Vagina (tissue), 2 donors: ENCODE results near the gene SSR1.

Experiments
- CTCF ChIP-seq, 3 experiments: fragments of 450-650 bp in 2 of 3; fragments of 200-600 bp in 1 of 3; sonication (generic) in 1 of 3; IDR thresholded peaks; one replicate each; pipeline ENCODE4 v1.5.1; 2017 to 2019; ENCODE audit warnings: antibody characterized with exemption in 3 of 3, mild to moderate bottlenecking in 2 of 3, moderate library complexity in 2 of 3
- POLR2A ChIP-seq, 2 donors: fragments of 450-650 bp; IDR thresholded peaks; one replicate each; pipeline ENCODE4 v1.6.1; 2017; ENCODE audit warnings: antibody characterized with exemption in 2 of 2, mild to moderate bottlenecking in 2 of 2, moderate library complexity in 2 of 2
- POLR2AphosphoS5 ChIP-seq, 2 donors: sonication (generic); formaldehyde crosslinking; IDR thresholded peaks; one replicate each; pipeline ENCODE4 v1.9.0; 2017; ENCODE audit warnings: antibody characterized with exemption in 2 of 2, mild to moderate bottlenecking in 2 of 2, low read depth in 1 of 2; ENCODE audit not compliant: insufficient read depth in 1 of 2

DNA sequence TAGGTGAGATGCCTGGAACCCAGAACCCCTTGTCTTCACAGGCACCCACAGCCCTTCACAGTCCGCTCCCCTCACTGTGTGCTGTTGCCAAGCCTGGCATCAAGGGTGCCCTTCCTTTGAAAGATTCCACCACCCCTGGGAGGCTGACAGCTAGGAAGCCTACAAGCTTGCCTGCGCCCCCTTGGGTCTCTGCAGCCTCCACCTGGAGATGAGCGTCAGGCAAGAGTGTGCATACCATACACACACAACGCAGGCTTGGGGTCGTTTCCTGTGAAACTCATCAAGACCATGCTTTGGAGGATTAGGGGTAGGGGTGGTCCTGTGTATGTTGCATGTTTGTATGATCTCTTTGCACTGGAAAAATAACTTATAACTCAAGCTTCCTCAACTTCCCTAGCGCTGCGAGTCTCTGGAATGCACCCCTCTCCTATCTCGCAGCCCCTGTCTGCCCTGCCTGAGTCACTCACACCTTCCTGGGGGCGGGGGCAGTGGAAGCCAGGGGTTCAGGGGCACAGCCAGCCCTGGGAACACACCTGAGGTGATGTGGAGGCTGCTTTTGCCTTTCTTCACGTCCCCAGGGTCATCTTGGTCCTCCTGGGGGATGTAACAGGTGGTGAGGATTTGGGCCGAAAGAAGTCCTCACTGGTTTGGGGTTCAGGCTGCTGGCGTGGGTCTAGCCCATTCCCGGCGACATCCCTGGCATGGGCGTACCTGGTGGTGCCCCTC, 67.2 kb downstream of the SSR1 start:
- TF ChIP-seq POLR2A (IDR thresholded peaks at IDR 0.05) (no peak), POLR2AphosphoS5 (IDR thresholded peaks at IDR 0.05; ENCODE audit: insufficient read depth in 1 of 2, low read depth in 1 of 2) (no peak), CTCF (IDR thresholded peaks at IDR 0.05) (no peak)
